ENCODE data around the gene RASGRF2.

RASGRF2 gene, protein sequence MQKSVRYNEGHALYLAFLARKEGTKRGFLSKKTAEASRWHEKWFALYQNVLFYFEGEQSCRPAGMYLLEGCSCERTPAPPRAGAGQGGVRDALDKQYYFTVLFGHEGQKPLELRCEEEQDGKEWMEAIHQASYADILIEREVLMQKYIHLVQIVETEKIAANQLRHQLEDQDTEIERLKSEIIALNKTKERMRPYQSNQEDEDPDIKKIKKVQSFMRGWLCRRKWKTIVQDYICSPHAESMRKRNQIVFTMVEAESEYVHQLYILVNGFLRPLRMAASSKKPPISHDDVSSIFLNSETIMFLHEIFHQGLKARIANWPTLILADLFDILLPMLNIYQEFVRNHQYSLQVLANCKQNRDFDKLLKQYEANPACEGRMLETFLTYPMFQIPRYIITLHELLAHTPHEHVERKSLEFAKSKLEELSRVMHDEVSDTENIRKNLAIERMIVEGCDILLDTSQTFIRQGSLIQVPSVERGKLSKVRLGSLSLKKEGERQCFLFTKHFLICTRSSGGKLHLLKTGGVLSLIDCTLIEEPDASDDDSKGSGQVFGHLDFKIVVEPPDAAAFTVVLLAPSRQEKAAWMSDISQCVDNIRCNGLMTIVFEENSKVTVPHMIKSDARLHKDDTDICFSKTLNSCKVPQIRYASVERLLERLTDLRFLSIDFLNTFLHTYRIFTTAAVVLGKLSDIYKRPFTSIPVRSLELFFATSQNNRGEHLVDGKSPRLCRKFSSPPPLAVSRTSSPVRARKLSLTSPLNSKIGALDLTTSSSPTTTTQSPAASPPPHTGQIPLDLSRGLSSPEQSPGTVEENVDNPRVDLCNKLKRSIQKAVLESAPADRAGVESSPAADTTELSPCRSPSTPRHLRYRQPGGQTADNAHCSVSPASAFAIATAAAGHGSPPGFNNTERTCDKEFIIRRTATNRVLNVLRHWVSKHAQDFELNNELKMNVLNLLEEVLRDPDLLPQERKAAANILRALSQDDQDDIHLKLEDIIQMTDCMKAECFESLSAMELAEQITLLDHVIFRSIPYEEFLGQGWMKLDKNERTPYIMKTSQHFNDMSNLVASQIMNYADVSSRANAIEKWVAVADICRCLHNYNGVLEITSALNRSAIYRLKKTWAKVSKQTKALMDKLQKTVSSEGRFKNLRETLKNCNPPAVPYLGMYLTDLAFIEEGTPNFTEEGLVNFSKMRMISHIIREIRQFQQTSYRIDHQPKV (N-terminal part only)

DNA sequence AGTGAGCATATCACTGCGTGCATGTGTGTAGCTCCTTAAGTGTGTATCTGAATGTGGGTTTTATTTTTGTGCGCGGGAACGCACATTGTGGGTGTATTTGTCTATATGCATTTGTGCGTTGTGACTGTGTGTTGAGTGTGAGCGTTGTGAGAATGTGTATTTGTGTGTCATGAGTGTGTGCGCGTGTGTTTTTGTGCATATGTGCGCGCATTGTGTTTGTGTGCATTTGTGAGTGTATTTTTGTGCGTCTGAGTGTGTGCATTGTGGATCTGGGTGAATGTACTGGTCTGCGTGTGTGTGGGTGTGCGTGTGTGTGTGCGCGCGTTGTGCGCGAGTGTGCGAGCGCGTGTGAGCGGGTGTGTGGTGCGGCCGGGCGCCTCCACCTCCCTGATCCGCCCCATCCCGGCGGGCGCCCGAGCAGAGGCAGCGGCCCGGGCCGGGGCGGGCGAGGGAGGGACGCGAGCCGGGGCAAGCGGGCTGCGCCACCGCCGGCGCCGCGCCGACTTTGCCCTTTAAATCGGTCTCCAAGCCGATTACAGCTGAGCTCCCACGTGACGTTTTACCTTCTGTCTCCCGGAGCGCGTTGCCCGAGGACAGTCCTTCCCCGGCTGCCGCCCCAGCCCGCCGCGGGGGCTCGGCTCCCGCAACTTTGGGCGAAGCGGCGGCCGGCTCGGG lies at the start of gene RASGRF2:
TSS of gene RASGRF2 (plus strand) at position 596 of the 675 bp plus-strand sequence. CDS start 376 bp downstream, outside the sequence.
- DNase-seq, result peak; percentile 41

DNA sequence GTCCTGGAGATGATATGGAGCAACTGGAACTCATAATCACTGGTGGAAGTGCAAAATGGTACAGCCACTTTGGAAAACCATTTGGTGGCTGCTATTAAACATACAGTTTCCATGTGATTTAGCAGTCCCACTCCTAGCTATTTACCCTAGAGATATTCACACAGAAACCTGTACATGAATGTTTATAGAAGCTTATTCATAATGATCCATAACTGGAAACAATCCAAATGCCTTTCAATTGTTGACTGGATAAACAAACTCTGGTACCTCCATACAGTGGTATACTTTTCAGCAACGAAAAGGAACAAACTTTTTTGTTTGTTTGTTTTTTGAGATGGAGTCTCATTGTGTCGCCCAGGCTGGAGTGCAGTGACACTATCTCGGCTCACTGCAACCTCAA lies 47.7 kb upstream of the RASGRF2 start:
- DNase-seq, result no peak

DNA sequence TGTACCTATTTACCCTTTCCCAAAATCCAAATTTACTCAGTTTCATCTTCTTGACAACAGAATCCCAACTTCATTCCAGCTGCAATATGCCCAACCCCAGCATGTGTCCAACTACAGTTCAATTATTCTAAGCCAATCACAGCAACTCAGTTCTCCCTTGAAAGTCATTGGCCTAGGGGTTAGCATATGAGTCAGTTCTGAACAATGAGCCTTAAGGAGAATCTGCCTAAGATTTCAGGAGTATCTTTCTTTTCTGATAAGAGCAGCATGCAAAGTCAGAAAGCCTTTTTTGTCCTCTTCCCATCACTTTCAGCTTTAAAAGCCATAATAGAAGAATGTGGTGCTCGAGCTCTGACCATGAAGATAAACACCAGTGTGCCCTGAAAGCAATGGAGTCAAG lies 44.4 kb upstream of the RASGRF2 start:
- no peak for DNase-seq

DNA sequence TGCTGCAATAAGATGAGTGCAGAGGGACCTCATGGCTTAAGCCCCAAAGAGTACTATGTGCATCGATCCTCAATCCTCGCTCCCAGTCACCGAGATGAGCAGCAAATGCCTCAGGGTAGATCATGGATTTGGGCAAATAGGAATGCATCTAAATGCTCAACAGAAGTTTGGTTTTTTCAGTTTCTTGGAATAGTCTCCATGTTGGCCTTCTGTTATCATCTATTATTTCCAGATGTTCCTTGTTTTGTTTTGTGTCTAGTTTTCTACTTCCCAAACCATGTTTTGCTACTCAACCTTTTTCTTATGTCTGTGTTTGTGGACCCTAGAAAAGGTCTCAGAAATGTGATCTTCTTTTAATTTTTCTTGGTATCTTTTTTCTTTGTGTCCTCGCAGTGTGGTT lies 43.5 kb upstream of the RASGRF2 start:
- no peak for DNase-seq

DNA sequence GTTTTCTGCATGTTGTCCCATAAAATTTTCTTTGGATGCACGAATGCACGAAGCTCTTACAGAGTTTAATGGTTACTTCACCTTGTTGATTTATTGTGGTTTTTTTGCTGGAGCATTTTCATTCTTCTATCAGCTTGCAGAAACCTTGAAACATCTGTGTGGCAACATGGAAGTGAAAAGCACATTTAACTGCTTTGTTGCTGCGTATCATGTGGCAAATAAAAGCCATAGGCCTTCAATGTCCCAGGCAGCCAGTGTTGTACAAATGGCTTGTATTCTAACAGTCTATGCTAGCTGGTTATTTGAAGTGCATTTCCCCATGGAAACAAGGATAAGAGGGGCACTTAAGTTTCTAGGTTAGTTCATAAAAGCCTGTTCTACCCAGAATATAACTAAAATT lies 42.5 kb upstream of the RASGRF2 start:
- DNase-seq, result no peak

DNA sequence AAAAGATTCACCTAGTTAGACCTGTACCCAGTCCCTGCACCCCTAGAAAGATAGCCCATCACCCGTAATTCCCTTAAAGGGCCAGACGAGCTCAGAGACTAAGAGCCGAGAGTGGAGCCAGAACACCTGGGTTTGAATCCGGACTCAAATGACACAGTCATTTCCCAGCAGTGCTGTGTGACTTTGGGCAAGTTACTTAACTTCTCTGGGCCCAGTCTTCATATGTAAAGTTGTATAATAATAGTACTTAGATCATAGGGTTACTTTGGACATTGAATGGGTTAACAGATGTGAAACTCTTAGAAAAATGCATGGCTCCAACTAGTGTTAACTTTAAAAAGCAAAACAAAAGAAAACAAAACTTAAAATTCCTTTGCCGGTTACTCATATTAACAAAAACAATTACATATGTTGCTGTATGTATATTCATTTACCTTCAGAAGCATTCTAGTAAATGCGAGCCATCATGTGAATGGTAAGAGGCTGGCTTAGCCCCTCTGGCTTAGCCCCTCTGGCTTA lies 40.4 kb upstream of the RASGRF2 start:
- no peak for DNase-seq

DNA sequence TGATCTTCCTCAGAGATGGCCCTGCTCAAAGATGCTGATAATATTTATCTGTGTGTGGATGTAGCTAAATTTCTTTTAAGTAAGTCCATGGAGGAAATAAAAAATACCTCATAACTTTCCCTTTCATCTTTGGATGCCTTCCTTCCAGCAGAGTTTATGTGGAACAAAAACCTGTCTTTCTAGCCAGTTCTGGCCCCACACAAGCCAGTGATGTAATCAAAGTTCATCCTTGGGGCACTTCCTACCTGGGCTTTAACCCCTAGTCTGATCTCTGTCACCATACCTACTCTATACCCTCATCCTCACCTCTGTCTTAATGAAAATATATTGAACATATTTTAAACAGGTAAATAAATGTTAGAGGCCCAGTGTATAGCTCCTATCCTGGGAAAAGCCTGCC lies 39.8 kb upstream of the RASGRF2 start:
- DNase-seq, result no peak

DNA sequence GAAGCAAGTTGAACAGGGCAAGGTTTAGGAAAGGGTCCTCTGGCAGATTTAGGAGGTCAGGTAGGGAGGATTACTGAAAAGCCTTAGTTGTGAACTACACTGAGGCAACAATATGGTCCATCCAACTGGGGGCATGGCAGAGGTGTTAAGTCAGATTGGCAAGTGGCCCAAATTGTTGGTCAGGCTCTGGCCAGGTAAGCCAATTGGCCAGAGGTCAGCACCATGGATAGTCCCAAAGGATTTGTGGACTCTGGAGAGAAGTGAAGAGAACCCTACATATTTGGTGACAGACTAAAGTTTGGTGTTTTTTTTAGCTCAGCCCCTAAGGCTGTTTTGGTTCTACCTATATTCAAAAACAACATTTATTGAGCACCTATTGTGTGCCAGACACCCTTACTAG lies 39.1 kb upstream of the RASGRF2 start:
- DNase-seq, result no peak

DNA sequence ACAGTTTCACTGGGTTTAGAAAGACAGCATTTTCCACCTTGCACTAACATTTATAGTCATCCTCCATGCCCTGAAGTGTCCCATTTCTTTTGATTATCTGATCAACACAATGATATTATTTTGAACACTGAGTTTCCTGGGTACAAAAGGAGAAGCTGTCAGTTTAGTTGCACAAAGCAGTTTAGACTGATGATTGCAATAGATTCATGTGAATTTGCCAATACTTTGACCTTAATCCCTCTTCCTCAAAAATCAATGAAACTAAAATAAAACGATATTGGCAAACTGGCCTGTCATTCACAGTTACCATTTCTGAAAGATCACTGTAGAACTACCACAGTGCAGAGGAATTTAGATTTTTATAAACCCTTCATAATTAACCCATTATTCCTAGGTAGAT lies 34.2 kb upstream of the RASGRF2 start:
- DNase-seq, result no peak

DNA sequence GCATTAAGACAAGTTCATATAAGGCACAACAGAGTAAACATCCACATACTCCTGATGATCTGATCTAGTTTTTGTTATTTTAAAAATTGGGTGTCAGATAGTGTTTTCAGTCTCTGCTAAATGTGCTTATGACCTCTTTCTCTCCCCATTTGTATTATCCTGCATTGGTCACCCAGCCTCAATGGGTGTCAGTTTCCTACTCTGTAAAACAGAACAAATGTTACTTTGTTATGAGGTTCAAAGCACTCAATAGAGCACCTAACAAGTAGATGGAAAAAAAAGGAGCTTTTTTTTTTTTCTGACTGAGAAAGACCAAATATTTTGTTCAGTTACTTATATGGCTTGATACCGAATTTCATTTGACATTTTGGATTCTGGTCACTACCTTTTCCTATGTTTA lies 33.6 kb upstream of the RASGRF2 start:
- DNase-seq, result no peak

DNA sequence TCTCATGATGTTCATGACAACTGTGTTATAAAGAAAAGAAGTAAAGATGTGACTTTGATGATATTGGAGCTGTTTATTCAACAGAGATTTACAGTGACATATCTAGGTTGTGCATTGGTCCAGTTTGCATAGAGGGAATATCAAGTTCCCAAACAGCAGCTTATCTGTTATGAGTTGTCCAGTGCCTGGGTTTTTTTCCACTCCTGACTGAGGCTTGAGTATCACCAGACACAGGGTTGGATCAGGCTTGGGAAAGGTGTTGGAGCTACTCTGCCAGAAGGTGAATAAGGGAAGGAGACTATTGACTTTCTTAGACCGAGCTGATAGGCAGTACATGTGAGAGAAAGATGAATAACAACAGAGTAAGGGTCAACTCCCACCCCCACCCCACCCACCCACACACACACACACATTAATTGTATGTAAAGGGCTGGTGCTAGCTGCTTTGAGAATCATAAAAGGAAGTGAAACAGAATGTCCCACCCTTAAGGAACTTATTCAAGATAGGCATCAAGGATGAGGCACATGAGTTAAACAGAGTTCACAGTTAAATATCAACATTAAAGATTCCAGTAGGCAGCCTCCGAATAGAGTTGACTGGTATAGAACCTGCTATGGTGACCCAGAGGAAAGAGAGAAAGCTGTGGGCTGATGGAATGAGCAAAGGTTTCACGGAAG lies 33.0 kb upstream of the RASGRF2 start:
- DNase-seq, result no peak

DNA sequence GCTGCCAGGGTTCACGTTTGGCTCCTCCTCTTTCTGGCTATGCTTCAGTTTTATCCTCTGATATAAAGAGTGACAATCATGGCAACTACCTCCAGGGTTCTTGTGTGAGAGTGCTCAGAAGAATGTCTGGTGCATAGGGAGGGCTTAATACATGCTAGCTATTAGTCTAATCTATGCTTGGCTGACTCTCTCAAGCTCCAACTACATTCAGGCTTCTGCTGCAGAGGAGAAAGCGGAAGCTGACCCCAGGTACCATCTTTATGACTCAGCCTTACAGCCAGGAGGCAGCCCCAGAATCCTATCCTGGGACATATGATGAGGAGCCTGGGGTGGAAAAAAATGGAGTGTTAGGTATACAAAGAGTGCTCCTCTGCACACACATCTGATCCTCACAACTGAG lies 32.1 kb upstream of the RASGRF2 start:
- DNase-seq, result no peak

DNA sequence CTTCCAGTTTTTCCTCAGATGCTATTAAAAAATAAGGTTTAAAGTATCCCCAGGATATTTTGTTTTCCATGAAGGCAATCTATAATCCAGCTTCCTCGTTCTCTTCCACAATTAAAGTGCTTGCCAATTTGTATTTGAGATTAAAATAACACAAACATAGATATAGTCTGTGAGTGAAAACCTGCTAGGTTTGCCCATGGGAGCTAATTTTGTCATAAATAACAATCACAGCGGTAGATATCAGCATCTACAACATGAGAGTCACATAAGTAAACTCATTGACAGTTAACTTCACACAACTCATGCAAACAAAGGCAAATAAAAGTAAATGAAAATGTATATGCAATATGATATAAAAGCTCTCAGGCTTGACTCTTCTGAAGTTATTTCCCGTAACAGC lies 29.2 kb upstream of the RASGRF2 start:
- DNase-seq, result no peak

DNA sequence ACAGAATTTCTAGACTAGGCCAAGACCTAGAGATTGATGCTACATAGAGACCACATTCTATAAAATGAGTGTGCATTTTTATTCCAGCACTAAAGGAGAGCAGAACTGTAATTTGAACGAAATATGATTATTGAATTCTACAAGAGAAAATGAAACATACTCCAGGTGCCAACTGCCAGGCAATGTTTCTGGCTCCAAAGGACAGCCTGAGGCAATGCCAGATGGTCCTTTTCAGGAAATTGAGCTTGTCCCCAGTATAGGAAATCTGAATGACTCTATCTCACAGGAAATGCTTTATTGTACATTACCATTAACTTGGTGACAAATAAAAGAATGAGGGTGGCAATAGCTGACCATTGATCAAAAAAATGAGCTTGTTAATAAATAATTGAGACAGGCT lies 28.8 kb upstream of the RASGRF2 start:
- no peak for DNase-seq

DNA sequence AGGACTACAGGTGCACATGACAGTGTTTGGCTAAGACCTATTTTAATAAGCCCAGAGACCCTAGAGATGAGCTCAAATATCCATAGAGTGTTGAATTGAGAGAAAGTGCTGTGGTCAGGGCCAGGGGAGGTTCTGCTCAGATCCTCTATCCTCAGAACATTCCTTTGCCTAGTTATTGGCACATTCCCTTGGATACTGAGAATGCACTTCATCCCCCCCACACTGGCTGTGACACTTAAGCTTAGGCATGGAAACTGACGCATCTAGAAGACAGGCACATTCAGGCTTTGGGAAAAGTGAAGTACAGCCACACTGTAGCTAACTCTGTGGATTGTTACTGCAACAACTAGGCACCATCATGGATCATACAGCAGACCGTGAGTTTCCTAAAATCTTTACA lies 27.1 kb upstream of the RASGRF2 start:
- no peak for DNase-seq

DNA sequence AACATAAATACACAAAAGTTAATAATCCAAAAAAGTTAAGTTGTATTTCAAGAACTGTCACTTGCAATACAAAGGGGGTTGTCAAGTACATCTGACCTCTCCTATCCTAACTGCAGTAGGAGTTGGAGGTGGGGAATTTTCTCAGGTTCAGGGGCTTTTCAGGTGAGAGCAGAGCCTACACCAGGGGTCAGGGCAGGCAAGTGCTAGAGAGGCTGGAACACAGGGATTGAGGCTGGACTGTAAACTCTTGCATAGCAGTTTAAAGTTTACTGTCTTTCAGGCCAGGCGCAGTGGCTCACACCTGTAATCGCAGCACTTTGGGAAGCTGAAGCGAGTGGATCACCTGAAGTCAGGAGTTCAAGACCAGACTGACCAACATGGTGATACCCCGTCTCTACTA lies 25.4 kb upstream of the RASGRF2 start:
- no peak for DNase-seq

DNA sequence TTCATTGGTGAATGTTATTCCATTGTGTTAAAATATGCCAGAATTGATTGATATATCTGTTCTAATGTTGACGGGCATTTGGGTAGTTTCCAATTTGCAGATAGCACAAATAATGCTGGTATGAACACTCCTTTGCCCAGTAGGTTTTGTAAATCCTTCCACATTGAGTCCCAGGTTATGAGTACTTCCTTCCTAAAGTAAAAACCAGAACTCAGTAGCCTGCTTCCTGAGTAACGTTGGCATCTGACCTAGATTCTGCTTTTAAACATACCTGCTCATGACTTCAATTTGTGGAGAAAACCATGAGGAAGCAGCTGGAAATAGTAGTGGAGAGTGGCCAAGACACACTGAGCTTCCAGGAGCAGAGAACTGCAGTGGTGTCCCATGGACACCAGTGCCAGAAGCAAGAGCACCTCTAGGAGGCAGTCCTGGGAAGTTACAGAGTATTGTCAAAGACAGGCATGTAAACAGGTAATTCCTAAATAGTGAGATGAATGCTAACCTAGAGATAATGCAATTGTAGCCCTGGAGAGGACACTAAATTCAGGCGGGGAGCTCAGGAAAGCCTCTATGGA lies 24.3 kb upstream of the RASGRF2 start:
- DNase-seq, result no peak

DNA sequence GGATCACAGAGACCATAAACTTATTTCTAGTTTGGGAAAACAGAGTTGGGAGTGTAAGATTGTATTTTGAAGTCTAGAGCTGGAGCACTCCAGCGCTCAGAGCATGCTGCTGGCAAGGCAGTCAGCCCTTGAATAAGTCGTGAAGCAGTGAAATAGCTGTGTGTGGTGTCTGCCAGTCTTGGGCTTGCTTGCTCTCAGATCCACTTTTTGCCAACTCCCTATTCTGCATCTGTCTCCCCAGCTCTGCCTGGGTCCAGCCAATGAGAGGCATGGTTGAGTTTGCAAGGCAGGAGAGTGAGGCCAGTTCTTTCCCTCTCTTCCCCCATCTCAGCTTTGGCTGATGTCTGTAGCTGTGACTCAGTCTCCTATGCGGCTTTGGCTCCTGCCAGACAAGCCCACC lies 23.3 kb upstream of the RASGRF2 start:
- DNase-seq, result no peak

DNA sequence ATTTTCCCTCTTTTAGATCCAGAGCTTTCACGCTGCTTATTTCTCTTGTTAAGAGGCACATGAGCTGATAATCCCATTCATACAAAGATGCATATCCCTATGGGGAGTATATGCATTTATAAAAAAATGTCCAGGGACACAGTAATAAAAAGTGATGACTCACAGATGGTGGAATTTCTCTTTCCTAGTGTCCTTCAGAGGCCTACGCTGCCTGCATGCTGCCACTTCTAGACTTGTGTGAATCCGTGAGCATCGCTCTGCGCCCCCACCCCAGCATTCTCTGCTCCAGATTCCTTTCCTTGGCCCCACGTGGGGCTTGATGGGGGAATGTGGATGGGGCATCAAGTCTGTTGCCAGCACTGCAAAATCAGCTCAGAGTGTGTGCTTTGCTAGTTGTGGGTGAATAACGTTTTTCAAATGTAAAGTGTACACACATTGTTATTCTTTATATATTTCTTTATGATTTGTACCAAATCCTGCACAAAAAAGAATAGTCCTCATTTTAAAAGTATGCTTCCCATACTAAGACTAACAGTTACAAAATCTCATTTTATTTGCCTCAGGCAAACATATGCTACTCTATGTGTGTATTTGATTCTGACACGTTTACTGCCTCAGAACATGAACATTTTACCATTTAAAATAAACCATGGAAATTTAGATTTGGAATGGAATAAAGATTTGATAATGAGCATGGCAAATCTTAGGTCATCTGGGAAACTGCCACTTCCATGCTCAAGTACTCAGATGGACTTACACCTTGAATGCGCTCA lies 22.4 kb upstream of the RASGRF2 start:
- no peak for DNase-seq

DNA sequence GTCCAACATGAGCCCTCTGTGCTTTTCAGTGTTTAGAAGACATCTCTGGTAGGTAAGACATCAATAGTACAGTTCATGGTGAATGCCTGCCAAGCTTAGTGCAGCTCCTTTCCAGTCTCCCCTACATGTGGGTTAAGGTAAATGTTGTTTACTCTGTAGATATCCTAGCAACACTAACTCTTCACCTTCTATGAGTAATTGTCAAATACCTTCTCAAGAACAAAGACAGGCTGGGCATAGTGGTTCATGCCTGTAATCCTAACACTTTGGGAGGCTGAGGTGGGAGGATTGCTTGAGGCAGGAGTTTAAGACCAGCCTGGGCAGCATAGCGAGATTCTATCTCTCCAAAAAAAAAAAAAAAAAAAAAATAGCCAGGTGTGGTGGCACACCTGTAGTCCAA lies 18.7 kb upstream of the RASGRF2 start:
- no peak for DNase-seq

DNA sequence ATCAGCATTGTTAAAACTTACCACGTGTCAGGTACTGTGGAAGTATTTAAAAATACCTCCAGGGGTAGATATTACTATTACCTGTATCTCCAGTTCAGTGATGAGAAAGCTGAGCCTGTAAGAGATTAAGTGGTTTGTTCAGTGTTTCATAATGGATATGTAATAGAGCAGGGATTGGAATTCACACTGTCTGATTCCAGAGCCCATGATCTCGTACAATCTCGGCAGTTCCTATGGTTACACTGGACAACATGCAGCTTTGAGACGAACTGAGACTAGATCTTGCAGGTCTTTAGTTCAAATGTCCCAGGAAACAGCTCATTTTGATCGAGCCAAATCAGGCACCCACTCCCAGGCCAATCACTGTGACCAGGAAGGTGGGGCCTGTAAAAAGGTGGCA lies 8.8 kb upstream of the RASGRF2 start:
- DNase-seq, result no peak
